Activated T-cell treated with anti-CD3 and anti-CD28 coated beads for 24 hours (primary cell): ENCODE measurements around the gene PLAAT5.
"Not testable (repeated sequence)": the region's sequence is repeated elsewhere in the genome, so short reads cannot be mapped to it uniquely, and the experiment has no call there.

Source experiments
- DNase-seq: peaks from one replicate; pipeline ENCODE4 v3.0.0-alpha.2; 2020; ENCODE audit warnings: low read depth

Gene PLAAT5

GRCh38 chr11:63480039-63480438, 10.9 kb downstream of the PLAAT5 start:
- no peak for DNase-seq

DNA sequence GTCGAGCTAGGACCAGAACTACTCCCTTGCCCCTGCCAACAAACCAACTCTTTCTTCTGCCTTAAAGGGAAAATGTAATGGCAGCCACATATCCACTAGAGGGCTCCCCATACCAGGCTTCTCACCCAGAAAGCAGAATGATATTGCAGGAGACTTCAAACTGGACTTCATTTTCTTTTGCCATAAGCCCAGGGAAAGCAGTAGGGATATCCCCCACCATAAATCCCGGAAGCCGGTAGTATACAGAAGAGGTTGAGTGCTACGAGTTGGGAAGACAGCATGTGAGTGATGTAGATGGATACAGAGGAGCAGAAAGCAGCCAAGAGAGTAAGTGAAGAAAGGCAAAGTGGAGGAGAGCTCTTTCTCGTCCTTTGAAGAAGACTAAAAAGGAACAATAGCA, 12.1 kb downstream of the PLAAT5 start:
- peak; percentile 35 for DNase-seq

GRCh38 chr11:63476618-63477017, 14.3 kb downstream of the PLAAT5 start:
- DNase-seq: no peak

GRCh38 chr11:63472372-63472771, 18.6 kb downstream of the PLAAT5 start:
- no peak for DNase-seq

GRCh38 chr11:63470311-63470710, 20.7 kb downstream of the PLAAT5 start:
- no peak for DNase-seq

DNA sequence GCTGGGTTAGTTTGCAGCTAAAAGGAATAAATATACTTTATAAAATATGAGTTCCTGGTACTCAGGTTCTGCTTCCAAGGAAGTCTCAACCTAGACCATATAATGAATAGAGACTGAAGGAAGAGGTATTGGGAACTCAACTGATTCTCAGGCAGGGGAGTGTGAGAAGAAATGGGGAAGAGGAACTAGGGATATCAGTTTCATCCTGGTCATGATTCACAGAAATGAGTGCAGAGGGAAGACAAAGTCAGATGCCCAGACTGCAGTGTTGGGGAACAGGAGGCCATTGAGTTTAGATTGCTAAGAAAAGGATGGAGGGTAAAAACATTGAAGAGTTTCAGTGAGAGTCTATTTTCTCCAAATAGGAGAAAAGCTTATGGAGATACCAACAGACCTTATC, 28.8 kb downstream of the PLAAT5 start:
- no peak for DNase-seq

DNA sequence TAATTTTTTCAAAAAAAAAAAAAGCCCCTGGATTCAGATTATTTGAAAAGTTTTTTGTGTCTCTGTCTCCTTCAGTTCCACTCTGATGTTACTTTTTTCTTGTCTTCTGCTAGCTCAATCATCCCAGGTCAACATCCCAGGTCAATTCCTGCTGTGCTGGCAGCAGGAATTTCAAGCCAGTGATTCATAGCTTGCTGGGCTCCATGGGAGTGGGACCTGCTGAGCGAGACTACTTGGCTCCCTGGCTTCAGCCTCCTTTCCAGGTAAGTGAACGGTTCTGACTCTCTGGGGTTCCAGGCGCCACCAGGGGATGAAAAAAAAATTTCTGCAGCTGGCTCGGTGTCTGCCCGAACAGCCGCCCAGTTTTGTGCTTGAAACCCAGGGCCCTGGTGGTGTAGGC, 31.4 kb downstream of the PLAAT5 start:
- DNase-seq: no peak

DNA sequence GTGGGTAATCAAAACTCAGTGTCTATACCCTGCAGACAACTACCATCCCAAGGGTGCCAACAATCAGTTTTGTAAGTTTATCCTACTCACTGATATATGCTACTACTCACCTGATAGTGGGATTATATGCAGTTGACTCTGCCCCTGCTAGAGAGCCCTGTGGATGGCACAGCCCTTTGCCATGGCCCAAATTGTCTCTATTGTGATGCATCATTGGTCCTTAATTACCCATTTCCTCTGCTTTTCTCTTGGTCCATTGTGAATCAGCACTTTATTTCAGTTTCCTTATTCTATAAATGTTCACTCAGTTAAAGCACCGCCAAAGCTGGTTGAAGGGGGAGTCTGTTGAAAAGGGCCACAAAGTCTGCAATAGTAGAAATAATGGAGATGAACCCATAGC, 42.3 kb downstream of the PLAAT5 start:
- DNase-seq: no peak

- peak; percentile 4 for DNase-seq
Observed at GRCh38 chr11:63445720-63446119, 45.2 kb downstream of the PLAAT5 start.

- DNase-seq: no peak
Observed at GRCh38 chr11:63445118-63445517, 45.8 kb downstream of the PLAAT5 start.

DNA sequence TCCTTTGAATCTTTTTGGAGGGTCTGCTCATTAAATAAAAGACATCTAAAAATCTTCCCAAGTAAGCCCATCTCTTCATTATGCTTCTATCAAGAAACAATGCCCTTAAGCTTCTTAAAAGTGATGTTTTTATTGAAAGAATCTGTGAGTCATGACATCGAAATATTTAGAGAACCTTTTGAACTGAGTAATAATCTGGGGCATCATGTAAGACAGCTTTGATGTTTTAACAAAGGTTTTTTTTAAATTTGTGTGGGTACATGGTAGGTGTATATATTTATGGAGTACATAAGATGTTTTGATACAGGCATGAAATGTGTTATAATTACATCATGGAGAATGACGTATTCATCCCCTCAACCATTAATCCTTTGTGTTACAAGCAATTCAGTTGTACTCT, 46.8 kb downstream of the PLAAT5 start:
- no peak for DNase-seq

DNA sequence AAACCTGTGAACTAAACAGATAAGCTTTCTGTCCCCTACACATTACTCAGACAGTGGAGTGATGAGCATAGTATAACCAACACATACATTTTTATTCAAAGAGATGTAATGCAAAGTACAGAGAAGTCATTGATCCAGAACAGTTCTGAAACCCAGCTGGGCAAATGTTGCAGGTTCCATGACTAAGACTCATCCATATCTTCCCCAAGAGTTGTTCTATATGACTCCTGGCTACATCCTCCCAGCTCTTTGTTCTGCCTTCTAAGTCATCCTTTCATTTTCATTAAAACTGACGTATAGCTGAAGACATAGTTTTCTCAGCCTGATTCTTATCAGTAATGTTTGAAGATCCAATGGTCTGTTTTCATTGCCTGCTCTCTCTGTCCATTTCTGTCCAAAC, 47.3 kb downstream of the PLAAT5 start:
- DNase-seq: no peak

DNA sequence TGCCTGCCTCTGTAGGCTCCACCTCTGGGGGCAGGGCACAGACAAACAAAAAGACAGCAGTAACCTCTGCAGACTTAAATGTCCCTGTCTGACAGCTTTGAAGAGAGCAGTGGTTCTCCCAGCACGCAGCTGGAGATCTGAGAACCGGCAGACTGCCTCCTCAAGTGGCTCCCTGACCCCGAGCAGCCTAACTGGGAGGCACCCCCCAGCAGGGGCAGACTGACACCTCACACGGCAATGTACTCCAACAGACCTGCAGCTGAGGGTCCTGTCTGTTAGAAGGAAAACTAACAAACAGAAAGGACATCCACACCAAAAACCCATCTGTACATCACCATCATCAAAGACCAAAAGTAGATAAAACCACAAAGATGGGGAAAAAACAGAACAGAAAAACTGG, 55.1 kb downstream of the PLAAT5 start:
- DNase-seq: not testable (repeated sequence)

DNA sequence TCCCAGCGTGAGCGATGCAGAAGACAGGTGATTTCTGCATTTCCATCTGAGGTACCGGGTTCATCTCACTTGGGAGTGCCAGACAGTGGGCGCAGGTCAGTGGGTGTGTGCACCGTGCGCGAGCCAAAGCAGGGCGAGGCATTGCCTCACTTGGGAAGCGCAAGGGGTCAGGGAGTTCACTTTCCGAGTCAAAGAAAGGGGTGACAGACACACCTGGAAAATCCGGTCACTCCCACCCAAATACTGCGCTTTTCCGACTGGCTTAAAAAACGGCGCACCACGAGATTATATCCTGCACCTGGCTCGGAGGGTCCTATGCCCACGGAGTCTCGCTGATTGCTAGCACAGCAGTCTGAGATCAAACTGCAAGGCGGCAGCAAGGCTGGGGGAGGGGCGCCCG, 55.6 kb downstream of the PLAAT5 start:
- not testable (repeated sequence) for DNase-seq

DNA sequence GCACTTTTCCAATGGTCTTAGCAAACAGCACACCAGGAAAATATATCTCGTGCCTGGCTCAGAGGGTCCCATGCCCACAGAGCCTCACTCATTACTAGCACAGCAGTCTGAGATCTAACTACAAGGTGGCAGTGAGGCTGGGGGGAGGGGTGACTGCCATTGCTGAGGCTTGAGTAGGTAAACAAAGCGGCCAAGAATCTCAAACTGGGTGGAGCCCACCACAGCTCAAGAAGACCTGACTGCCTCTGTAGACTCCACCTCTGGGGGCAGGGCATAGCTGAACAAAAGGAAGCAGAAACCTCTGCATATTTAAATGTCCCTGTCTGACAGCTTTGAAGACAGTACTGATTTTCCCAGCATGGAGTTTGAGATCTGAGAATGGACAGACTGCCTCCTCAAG, 60.2 kb downstream of the PLAAT5 start:
- DNase-seq: not testable (repeated sequence)

DNA sequence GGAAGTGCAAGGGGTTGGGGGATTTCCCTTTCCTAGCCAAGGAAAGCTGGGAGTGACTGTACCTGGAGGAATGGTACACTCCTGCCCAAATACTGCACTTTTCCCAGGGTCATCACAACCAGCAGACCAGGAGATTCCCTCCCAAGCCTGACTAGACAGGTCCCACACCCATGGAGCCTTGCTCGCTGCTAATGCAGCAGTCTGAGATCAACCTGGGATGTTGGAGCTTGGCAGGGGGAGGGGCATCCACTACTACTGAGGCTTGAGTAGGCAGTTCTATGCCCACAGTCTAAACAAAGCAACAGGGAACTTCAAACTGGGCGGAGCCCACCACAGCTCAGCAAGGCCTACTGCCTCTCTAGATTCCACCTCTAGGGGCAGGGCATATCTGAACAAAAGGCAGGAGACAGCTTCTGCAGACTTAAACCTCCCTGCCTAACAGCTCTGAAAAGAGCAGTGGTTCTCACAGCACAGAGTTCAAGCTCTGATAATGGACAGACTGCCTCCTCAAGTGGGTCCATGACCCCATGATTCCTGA, 62.9 kb downstream of the PLAAT5 start:
- DNase-seq: no peak

DNA sequence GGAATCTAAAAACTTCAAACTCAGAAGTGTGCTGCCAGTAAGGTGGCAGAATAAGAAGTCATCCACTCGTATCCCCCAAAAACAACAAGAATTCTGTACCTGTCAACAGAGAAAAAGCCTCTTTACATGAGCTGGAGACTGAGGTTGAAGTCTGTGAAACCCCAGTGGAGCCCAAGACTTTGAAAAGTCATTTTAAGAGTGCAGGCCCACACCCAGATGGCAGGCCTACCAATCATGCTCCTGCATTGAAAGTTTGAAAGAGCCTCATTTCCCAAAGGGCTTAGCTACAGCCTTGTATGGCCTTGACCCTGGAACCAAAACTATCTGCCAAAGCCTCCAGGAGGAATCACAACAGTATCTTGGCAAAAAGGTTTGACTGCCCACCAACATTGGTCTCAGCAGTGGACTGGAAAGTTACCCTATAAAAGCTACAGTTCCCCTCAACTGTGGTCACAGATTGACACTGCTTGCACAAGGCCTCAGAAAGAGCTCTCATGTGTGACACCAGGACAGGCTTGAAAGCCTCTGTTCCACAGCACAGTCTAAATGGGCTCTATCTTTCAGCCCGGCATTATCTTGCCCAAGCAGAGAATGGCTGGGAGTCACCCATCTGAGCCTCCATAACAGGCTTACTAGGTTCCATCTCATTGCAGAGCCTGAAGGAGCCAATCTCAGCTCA, 73.7 kb downstream of the PLAAT5 start:
- DNase-seq: no peak
